Fibroblast of lung (primary cell): ENCODE measurements around the gene HNRNPAB.

Experiments
- EZH2 ChIP-seq: IDR thresholded peaks from 2 replicates; pipeline ENCODE4 v1.5.1; 2012; ENCODE audit warnings: low read length, control low read depth, mild to moderate bottlenecking; ENCODE audit errors: missing control alignments
- TF ChIP-seq, protein P1 (sequence below), 2 donors: IDR thresholded peaks in 1 of 2; conservative IDR thresholded peaks in 1 of 2; 1 replicate in 1 of 2; 2 replicates in 1 of 2; pipeline ENCODE4 v1.5.1; 2011 to 2012; ENCODE audit warnings: low read length in 2 of 2, control low read depth in 1 of 2, inconsistent platforms in 1 of 2, low read depth in 1 of 2, mild to moderate bottlenecking in 1 of 2

DNA sequence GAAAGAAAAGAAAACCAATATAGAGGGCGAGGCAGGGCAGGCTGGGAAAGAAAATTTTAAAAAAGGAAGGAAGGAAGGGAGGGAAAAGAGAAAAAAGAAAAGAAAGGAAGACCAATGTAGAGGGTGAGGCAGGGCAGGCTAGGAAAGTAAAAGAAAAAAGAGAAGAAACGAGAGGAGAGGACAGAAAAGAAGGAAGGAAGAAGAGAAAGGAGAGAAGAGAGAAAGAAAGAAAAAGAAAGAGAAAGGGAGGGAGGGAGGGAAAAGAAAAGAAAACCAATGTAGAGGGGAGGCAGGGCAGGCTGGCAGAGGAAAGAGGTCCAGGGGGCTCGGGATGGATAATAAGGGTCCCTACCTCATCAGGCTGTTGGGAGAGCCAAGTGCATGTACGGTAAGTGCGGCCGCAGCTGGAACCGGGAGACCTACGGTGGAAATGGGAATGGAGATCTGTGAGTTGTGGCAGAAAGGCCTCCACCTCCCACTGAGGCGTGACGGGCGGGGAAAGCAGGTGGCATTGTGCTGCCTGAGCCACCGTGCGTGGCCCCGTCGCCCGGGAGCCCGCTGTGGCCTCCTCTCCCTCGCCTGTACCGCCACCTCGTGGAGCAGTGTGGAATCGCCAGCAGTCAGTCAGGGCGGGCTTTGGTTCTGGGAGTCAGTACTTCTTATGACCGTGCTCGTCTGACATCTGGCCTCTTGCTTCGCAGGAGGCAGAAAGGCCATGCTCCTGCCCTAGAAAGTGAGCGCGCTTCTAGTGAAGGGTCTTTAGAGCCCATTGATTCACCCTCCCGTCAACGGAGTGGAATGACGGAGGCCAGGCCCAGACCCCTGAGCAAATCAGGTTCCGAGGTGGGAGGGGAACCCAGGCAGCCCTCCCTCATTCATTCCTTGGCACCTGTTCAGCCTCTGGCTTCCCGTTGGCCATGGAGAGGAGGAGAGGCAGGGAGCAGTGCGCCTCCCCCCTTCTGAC is 40.3 kb upstream of the HNRNPAB start:
- TF ChIP-seq, protein P1, sequence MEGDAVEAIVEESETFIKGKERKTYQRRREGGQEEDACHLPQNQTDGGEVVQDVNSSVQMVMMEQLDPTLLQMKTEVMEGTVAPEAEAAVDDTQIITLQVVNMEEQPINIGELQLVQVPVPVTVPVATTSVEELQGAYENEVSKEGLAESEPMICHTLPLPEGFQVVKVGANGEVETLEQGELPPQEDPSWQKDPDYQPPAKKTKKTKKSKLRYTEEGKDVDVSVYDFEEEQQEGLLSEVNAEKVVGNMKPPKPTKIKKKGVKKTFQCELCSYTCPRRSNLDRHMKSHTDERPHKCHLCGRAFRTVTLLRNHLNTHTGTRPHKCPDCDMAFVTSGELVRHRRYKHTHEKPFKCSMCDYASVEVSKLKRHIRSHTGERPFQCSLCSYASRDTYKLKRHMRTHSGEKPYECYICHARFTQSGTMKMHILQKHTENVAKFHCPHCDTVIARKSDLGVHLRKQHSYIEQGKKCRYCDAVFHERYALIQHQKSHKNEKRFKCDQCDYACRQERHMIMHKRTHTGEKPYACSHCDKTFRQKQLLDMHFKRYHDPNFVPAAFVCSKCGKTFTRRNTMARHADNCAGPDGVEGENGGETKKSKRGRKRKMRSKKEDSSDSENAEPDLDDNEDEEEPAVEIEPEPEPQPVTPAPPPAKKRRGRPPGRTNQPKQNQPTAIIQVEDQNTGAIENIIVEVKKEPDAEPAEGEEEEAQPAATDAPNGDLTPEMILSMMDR (conservative IDR thresholded peaks at IDR 0.05 in 1 of 2, IDR thresholded peaks at IDR 0.05 in 1 of 2; ENCODE audit: low read depth in 1 of 2, low read length in 2 of 2): peak; percentile 99
- TF ChIP-seq EZH2: no peak
